Activated naive CD8-positive, alpha-beta T cell treated with anti-CD3 and anti-CD28 coated beads for 36 hours (primary cell): ENCODE data around the gene LINS1. TPM values are rescaled to one million over a fixed set of nuclear protein-coding genes. Genes with fewer than 3 reads are reported as not detected.
A peak's percentile ranks its signal among the peaks of the same experiment; 100 is the strongest.

Experiments used
- DNase-seq: peaks from one replicate; pipeline ENCODE4 v3.0.0; 2021
- H3K27ac Mint-ChIP-seq: one replicate; pipeline ENCODE4 v1.8.0; 2022; ENCODE audit warnings: mild to moderate bottlenecking, moderate library complexity, mixed read lengths
- H3K27me3 Mint-ChIP-seq: one replicate; pipeline ENCODE4 v1.8.0; 2022; ENCODE audit warnings: mild to moderate bottlenecking, mixed read lengths
- H3K36me3 Mint-ChIP-seq: one replicate; pipeline ENCODE4 v1.8.0; 2021; ENCODE audit warnings: mild to moderate bottlenecking, mixed read lengths
- H3K4me1 Mint-ChIP-seq: one replicate; pipeline ENCODE4 v1.8.0; 2021; ENCODE audit warnings: mixed read lengths
- H3K4me3 Mint-ChIP-seq: one replicate; pipeline ENCODE4 v1.8.0; 2022; ENCODE audit warnings: mild to moderate bottlenecking, moderate library complexity, mixed read lengths
- H3K9me3 Mint-ChIP-seq: one replicate; pipeline ENCODE4 v1.8.0; 2022; ENCODE audit warnings: mixed read lengths
- total RNA-seq, 2 experiments: library from RNA; stranded (reverse); gene quantifications; one replicate each; pipeline ENCODE4 v1.2.3, GENCODE V29; 2021

LINS1 gene
- total RNA-seq, result 10 to 100 TPM; 27.0 to 27.6 TPM

DNA sequence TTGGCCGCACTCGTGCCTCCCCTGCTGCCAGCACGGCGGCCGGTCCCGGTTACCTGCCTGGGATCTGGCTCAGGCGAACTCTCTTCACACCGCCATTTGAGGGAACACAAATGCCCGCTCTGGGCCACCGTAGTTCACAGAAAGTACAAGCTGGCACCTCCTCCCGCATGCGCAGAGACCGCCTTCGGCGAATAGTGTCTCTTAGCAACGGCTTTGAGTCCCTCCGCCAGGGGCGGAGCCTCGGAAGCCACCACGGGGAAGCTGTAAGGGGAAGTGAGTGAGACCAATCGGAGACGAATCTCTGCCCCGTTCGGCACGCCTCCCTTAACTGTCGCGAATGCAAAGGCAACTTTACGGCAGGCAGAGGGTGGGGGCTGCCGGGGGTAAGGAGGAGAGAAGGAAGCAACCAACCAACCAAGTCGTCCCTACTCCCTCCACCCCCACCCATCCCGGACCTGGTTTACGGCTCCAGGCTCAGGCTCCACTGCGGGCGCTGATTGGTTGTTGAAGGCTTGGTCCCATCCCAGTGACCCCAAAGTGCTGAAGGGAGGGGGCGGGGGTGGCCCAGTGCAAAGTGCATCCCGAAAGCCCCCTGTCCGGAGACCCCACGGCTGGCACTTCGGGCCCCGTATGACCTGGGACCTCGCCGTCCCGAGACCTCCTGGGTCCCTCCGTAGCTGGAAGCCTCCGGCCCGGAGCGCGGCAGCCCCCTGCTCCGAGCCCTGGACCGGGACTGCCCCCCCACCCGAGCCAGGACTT is at the start of gene LINS1, which contains the start of gene ASB7:
TSS of gene LINS1 (minus strand) at position 121 of the 759 bp plus-strand sequence. CDS start 21,342 bp downstream, outside the sequence.
TSS of gene ASB7 (plus strand) at position 526 of the 759 bp plus-strand sequence. CDS start 9,628 bp downstream, outside the sequence.
- Mint-ChIP-seq H3K36me3 (peaks cover 20% of the 10 kb centered on the region), H3K27ac (no peak within 1 kb of the TSS), H3K4me3 (no peak within 1 kb of the TSS), H3K9me3 (no peaks in the 10 kb centered on the region), H3K4me1 (peaks cover 55% of the 10 kb centered on the region), H3K27me3 (no peaks in the 10 kb centered on the region)
- DNase-seq, result peak; percentile 99

DNA sequence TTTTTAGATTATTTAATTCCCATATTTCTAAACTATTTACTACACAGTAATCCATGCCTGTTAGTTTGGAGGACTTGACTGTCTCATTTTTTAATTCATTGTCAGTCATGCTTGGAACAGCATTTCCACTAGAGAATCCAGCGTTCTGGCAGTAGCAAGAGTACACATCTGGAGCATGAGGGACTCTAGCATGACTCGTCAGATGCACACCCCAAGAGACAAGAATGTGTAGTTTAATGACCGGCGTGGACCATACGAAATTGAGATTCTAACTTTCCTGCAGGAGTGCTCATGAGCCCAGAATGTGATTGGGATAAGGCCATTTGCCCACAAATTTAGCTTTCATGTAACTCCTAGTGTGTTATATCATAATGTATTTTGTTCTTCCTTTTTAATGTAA is 49.3 kb upstream of the LINS1 start:
- H3K4me3 Mint-ChIP-seq, result no peak overlapping the region
- no peaks in the 10 kb centered on the region for H3K27me3 Mint-ChIP-seq
- DNase-seq, result no peak
- peaks cover 2% of the 10 kb centered on the region for H3K4me1 Mint-ChIP-seq
- H3K36me3 Mint-ChIP-seq, result no peaks in the 10 kb centered on the region
- H3K27ac Mint-ChIP-seq, result no peak overlapping the region
- no peaks in the 10 kb centered on the region for H3K9me3 Mint-ChIP-seq

GRCh38 chr15:100650685-100651084 is 48.7 kb upstream of the LINS1 start:
- Mint-ChIP-seq H3K9me3 (no peaks in the 10 kb centered on the region), H3K36me3 (no peaks in the 10 kb centered on the region), H3K4me1 (peaks cover 3% of the 10 kb centered on the region), H3K27ac (no peak overlapping the region), H3K4me3 (no peak overlapping the region), H3K27me3 (no peaks in the 10 kb centered on the region)
- no peak for DNase-seq

DNA sequence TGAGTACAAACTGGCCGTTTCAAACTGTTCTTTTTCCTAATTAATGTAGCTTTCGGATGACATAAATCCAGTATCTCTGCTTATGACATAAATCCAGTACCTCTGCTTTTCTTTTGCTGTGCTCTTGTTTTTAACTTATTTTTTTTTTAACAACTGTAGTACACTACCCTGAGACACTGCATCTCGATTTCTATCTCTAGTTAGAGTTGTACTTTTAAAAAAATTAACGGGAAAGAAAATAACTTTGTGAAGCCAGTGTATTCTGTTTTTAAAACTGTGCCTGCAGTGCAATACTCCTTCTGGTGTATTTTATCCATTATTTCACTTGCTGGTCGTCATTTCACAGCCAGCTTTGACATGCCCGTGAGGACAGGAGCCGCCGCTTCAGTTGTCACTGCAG is 47.0 kb upstream of the LINS1 start:
- Mint-ChIP-seq H3K4me1 (peaks cover 10% of the 10 kb centered on the region), H3K9me3 (no peaks in the 10 kb centered on the region), H3K4me3 (no peak overlapping the region), H3K27me3 (no peaks in the 10 kb centered on the region), H3K27ac (no peak overlapping the region), H3K36me3 (no peaks in the 10 kb centered on the region)
- no peak for DNase-seq

- Mint-ChIP-seq H3K27ac (no peak overlapping the region), H3K36me3 (no peaks in the 10 kb centered on the region), H3K4me1 (peaks cover 14% of the 10 kb centered on the region), H3K4me3 (no peak overlapping the region), H3K27me3 (no peaks in the 10 kb centered on the region), H3K9me3 (no peaks in the 10 kb centered on the region)
- DNase-seq, result no peak
Measured at GRCh38 chr15:100645671-100646070, 43.7 kb upstream of the LINS1 start.

DNA sequence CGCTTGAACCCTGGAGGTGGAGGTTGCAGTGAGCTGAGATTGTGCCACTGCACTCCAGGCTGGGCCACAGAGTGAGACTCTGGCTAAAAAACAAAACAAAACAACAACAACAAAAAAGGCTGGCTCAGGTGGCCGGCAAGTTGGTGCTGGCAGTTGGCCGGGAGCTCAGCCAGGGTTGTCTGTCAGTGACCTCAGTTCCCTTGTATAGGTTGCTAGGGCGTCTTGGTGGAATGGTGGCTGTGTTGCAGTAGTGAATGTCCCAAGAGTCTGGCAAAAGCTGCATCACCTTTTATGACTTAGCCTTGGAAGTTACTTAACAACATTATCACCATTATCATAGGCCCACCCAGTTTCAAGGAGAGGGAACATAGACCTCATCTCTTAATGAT is 41.0 kb upstream of the LINS1 start:
- peaks cover 25% of the 10 kb centered on the region for H3K4me1 Mint-ChIP-seq
- no peak overlapping the region for H3K4me3 Mint-ChIP-seq
- H3K9me3 Mint-ChIP-seq, result no peaks in the 10 kb centered on the region
- no peak for DNase-seq
- H3K27ac Mint-ChIP-seq, result no peak overlapping the region
- no peaks in the 10 kb centered on the region for H3K27me3 Mint-ChIP-seq
- H3K36me3 Mint-ChIP-seq, result peaks cover 2% of the 10 kb centered on the region

DNA sequence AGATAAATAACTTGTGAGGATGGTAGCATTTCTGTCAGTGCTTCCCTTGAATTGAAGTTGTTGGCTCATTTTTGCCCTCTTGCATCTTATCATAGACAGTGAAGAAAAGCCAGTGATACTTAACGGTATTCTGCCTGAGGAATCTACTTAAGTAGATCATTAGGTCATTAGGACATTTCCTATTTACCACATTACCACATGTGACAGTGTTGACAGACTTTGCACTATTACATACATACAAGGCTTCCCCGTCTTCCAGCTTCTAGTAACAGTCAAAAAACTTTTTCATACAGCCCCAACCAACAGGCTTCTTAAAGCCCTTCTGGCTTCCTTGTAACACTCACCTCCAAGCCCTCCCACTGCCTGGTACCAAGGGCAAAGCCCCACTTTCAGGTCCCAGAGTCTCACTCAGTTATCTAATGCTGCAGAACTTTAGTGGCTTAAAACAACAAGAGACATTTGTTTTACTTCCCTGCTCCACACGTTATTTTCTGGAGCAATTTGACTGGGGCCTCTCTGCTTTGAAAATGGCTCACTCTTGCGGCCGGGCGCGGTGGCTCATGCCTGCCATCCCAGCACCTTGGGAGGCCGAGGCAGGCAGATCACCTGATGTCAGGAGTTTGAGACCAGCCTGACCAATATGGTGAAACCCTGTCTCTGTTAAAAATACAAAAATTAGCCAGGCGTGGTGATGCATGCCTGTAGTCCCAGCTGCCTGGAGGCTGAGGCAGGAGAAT is 40.4 kb upstream of the LINS1 start:
- H3K27ac Mint-ChIP-seq, result no peak overlapping the region
- no peak for DNase-seq
- H3K9me3 Mint-ChIP-seq, result no peaks in the 10 kb centered on the region
- no peaks in the 10 kb centered on the region for H3K27me3 Mint-ChIP-seq
- no peak overlapping the region for H3K4me3 Mint-ChIP-seq
- peaks cover 28% of the 10 kb centered on the region for H3K4me1 Mint-ChIP-seq
- H3K36me3 Mint-ChIP-seq, result peaks cover 2% of the 10 kb centered on the region

DNA sequence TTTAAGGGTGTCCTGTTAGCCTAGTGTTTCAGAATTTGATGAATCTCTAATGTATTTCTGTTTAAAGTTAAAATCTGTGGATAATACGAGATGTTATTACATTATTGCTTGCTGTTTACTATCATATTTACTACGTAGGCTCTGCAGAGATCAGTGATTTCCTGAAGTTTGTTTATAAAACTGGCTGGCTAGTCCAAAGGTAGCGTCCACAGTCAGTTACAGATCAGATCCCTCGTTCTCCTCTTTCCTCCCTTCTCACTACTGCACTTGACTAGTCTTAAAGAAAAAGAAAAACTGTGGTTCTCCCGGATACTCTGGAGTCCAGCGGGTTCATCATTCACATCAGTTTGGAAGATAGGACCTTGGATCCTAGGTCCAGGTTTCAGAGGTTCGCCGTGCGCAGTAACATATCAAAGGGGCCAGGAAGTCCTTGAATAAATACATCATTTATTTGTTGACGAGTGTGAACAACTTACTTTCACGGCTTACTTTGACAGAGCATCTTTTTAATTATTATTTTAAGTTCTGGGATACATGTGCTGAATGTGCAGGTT is 36.3 kb upstream of the LINS1 start:
- Mint-ChIP-seq H3K4me3 (no peak overlapping the region), H3K27me3 (no peaks in the 10 kb centered on the region), H3K4me1 (peaks cover 42% of the 10 kb centered on the region), H3K9me3 (no peaks in the 10 kb centered on the region), H3K27ac (no peak overlapping the region), H3K36me3 (peaks cover 6% of the 10 kb centered on the region)
- no peak for DNase-seq

DNA sequence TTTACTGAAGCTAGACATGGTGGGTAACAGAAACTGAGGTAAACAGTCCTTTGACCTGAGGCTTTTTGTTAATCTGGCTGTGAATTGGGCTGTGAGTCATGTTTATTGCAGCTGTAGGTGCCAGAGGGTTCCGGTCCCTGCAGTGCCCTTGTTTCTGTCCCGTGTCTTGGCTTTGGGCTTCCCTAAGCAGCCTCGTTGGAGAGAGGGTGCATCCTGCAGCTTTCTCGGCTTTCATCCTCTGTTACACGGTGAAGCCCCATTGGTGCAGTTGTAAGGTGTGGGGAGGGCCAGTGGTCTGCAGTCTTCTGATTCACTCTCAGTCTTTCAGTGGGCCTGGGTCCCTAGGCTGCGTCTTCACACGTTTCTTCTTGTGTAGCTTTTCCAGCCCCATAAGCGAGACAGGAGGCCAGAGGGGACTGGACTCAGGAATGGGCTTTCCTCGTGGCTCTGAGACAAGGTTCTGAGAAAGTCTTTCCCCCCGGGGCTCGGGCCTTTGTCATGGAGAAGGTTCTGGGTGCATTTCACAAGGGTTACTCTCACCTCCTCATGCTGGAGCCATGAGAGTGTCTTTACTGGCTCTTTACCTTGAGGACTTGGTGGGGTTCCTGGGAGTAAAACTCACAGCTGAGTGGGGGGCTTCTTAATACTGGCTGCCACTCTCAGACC is 33.6 kb upstream of the LINS1 start:
- Mint-ChIP-seq H3K9me3 (no peaks in the 10 kb centered on the region), H3K27ac (no peak overlapping the region), H3K4me3 (no peak overlapping the region), H3K4me1 (peaks cover 41% of the 10 kb centered on the region), H3K27me3 (no peaks in the 10 kb centered on the region), H3K36me3 (peaks cover 10% of the 10 kb centered on the region)
- DNase-seq, result no peak

DNA sequence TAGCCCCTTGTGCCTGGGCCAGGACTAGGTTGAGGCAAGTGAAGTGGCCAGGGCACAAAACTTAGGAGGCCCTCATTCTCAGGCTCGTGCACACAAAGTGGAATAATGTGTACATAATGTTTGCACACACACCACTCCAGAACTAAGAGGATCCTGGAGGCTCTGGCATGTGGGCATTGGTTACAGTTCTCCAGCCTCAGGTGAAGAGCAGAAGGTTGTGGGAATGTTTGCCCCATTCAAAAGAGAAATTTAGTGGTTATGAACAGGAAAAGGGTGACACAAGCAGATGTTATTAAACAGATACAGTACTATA is 31.7 kb upstream of the LINS1 start:
- Mint-ChIP-seq H3K9me3 (no peaks in the 10 kb centered on the region), H3K36me3 (peaks cover 14% of the 10 kb centered on the region), H3K4me1 (peaks cover 35% of the 10 kb centered on the region), H3K4me3 (no peak overlapping the region), H3K27ac (no peak overlapping the region), H3K27me3 (no peaks in the 10 kb centered on the region)
- no peak for DNase-seq

GRCh38 chr15:100631831-100632230 is 29.8 kb upstream of the LINS1 start:
- Mint-ChIP-seq H3K36me3 (peaks cover 12% of the 10 kb centered on the region), H3K4me3 (no peak overlapping the region), H3K27me3 (no peaks in the 10 kb centered on the region), H3K27ac (no peak overlapping the region), H3K4me1 (peaks cover 28% of the 10 kb centered on the region), H3K9me3 (no peaks in the 10 kb centered on the region)
- no peak for DNase-seq

- no peak for DNase-seq
- Mint-ChIP-seq H3K4me3 (no peak overlapping the region), H3K9me3 (no peaks in the 10 kb centered on the region), H3K36me3 (peaks cover 8% of the 10 kb centered on the region), H3K27me3 (no peaks in the 10 kb centered on the region), H3K27ac (no peak overlapping the region), H3K4me1 (peaks cover 13% of the 10 kb centered on the region)
Measured at GRCh38 chr15:100628746-100629145, 26.8 kb upstream of the LINS1 start.

- peaks cover 9% of the 10 kb centered on the region for H3K4me1 Mint-ChIP-seq
- no peaks in the 10 kb centered on the region for H3K9me3 Mint-ChIP-seq
- H3K4me3 Mint-ChIP-seq, result no peak overlapping the region
- peak; percentile 48 for DNase-seq
- H3K36me3 Mint-ChIP-seq, result peaks cover 8% of the 10 kb centered on the region
- H3K27me3 Mint-ChIP-seq, result no peaks in the 10 kb centered on the region
- no peak overlapping the region for H3K27ac Mint-ChIP-seq
Measured at GRCh38 chr15:100627789-100628395, 25.9 kb upstream of the LINS1 start.

DNA sequence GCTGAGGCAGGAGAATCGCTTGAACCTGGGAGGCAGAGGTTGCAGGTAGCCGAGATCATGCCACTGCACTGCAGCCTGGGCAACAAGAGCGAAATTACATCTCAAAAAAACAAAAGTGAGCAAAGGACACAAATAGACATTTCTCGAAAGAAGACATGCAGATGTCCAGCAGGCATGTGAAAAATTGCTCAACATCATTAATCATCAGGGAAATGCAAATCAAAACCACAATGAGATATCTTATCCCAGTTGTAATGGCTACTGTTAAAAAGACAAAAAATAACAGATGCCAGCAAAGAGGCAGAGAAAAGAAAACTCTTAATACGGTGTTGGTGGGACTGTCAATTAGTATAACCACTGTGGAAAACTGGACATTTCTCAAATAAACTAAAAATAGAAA is 21.3 kb upstream of the LINS1 start:
- peaks cover 7% of the 10 kb centered on the region for H3K4me1 Mint-ChIP-seq
- peaks cover 11% of the 10 kb centered on the region for H3K36me3 Mint-ChIP-seq
- DNase-seq, result no peak
- no peaks in the 10 kb centered on the region for H3K27me3 Mint-ChIP-seq
- H3K9me3 Mint-ChIP-seq, result no peaks in the 10 kb centered on the region
- no peak overlapping the region for H3K27ac Mint-ChIP-seq
- no peak overlapping the region for H3K4me3 Mint-ChIP-seq

DNA sequence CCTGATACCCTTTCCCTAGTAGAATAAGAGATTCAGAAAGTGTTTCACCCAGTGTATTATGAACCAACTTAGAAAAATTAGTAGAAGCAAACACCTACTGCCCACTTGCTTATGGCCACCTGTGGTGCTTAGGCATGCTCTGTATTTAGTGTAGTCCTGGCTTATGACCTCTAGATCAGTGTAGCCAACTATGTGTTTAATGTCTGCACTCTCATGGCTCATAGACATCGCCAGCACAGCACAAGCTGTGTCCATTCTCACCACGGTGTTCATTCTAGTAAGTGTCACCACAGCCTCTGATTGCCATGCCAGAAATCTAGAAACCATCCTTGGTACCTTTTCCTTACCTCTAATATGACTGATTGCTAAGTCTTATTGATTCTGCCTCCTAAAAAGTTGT is 14.7 kb upstream of the LINS1 start:
- DNase-seq, result no peak
- no peaks in the 10 kb centered on the region for H3K27me3 Mint-ChIP-seq
- H3K27ac Mint-ChIP-seq, result no peak overlapping the region
- peaks cover 20% of the 10 kb centered on the region for H3K36me3 Mint-ChIP-seq
- peaks cover 19% of the 10 kb centered on the region for H3K4me1 Mint-ChIP-seq
- H3K4me3 Mint-ChIP-seq, result no peak overlapping the region
- no peaks in the 10 kb centered on the region for H3K9me3 Mint-ChIP-seq
